H9 (cell line): ENCODE measurements around the gene HPGDS. TPM values are rescaled to one million over a fixed set of nuclear protein-coding genes. Genes with fewer than 3 reads are reported as not detected.

Experiments
- DNase-seq: peaks from one replicate; pipeline ENCODE4 v3.0.0-alpha.2; 2017
- H2AFZ ChIP-seq: one replicate; pipeline ENCODE4 v1.6.1; 2013; ENCODE audit warnings: mild to moderate bottlenecking, low read length, control low read depth, moderate library complexity
- H2AK5ac ChIP-seq: 2 replicates; pipeline ENCODE4 v1.6.1; 2013; ENCODE audit warnings: low read length, control low read depth, mixed read lengths; ENCODE audit not compliant: insufficient read length
- H2BK120ac ChIP-seq: one replicate; pipeline ENCODE4 v1.6.1; 2013; ENCODE audit warnings: low read depth, mild to moderate bottlenecking, low read length, control low read depth, inconsistent platforms; ENCODE audit not compliant: poor library complexity, severe bottlenecking
- H2BK12ac ChIP-seq: 2 replicates; pipeline ENCODE4 v1.6.1; 2013; ENCODE audit warnings: low read length, control low read depth, mixed read lengths, low read depth; ENCODE audit not compliant: insufficient read length
- H2BK15ac ChIP-seq: 2 replicates; pipeline ENCODE4 v1.6.1; 2013; ENCODE audit warnings: low read depth, low read length, control low read depth
- H2BK20ac ChIP-seq: one replicate; pipeline ENCODE4 v1.6.1; 2013; ENCODE audit warnings: low read depth, mild to moderate bottlenecking, low read length, control low read depth, inconsistent platforms; ENCODE audit not compliant: poor library complexity, severe bottlenecking
- H2BK5ac ChIP-seq: 2 replicates; pipeline ENCODE4 v1.6.1; 2013; ENCODE audit warnings: low read length, control low read depth, mixed read lengths; ENCODE audit not compliant: insufficient read length
- H3K14ac ChIP-seq: 2 replicates; pipeline ENCODE4 v1.6.1; 2013; ENCODE audit warnings: low read length, control low read depth; ENCODE audit not compliant: insufficient read depth
- H3K18ac ChIP-seq: 2 replicates; pipeline ENCODE4 v1.6.1; 2013; ENCODE audit warnings: low read depth, mild to moderate bottlenecking, mixed read lengths, low read length, control low read depth; ENCODE audit not compliant: insufficient read length
- H3K23ac ChIP-seq: 2 replicates; pipeline ENCODE4 v1.6.1; 2013; ENCODE audit warnings: low read length, control low read depth, mixed read lengths, low read depth; ENCODE audit not compliant: insufficient read length
- H3K23me2 ChIP-seq: 2 replicates; pipeline ENCODE4 v1.6.1; 2013; ENCODE audit warnings: low read depth, mild to moderate bottlenecking, mixed read lengths, low read length, control low read depth; ENCODE audit not compliant: insufficient read length, poor library complexity, severe bottlenecking
- H3K27ac ChIP-seq: 2 replicates; pipeline ENCODE4 v1.5.1; 2013; ENCODE audit warnings: low read length, control low read depth, mixed read lengths, low read depth; ENCODE audit not compliant: insufficient read length
- H3K27me3 ChIP-seq: 2 replicates; pipeline ENCODE4 v1.6.1; 2013; ENCODE audit warnings: low read length, control low read depth, inconsistent platforms; ENCODE audit not compliant: insufficient read depth
- H3K4ac ChIP-seq: 2 replicates; pipeline ENCODE4 v1.6.1; 2013; ENCODE audit warnings: low read depth, mild to moderate bottlenecking, control low read depth, inconsistent platforms, low read length, moderate library complexity
- H3K4me1 ChIP-seq: 2 replicates; pipeline ENCODE4 v1.6.1; 2013; ENCODE audit warnings: low read length, control low read depth, inconsistent platforms; ENCODE audit not compliant: insufficient read depth
- H3K4me2 ChIP-seq: 2 replicates; pipeline ENCODE4 v1.6.1; 2013; ENCODE audit warnings: low read length, control low read depth, mixed read lengths; ENCODE audit not compliant: insufficient read length, insufficient read depth
- H3K56ac ChIP-seq: 2 replicates; pipeline ENCODE4 v1.6.1; 2013; ENCODE audit warnings: low read depth, mild to moderate bottlenecking, mixed read lengths, low read length, control low read depth; ENCODE audit not compliant: insufficient read length
- H3K79me1 ChIP-seq: 2 replicates; pipeline ENCODE4 v1.6.1; 2013; ENCODE audit warnings: low read depth, mild to moderate bottlenecking, moderate library complexity, low read length, control low read depth, inconsistent platforms; ENCODE audit not compliant: insufficient read depth, poor library complexity, severe bottlenecking
- H3K79me2 ChIP-seq: 2 replicates; pipeline ENCODE4 v1.6.1; 2013; ENCODE audit warnings: low read length, control low read depth, inconsistent platforms; ENCODE audit not compliant: insufficient read depth
- H3K9ac ChIP-seq: 2 replicates; pipeline ENCODE4 v1.6.1; 2013; ENCODE audit warnings: low read length, control low read depth, mixed read lengths; ENCODE audit not compliant: insufficient read length; ENCODE audit errors: extremely low read depth
- H3K9me3 ChIP-seq: one replicate; pipeline ENCODE4 v1.6.1; 2013; ENCODE audit warnings: low read depth, low read length, inconsistent platforms; ENCODE audit not compliant: control insufficient read depth
- H3T11ph ChIP-seq: one replicate; pipeline ENCODE4 v1.6.1; 2013; ENCODE audit warnings: mild to moderate bottlenecking, low read length, control low read depth, inconsistent platforms
- H4K20me1 ChIP-seq: one replicate; pipeline ENCODE4 v1.6.1; 2013; ENCODE audit not compliant: control insufficient read depth, insufficient read length, insufficient read depth
- H4K5ac ChIP-seq: 2 replicates; pipeline ENCODE4 v1.6.1; 2013; ENCODE audit warnings: low read depth, mild to moderate bottlenecking, mixed read lengths, low read length, control low read depth; ENCODE audit not compliant: insufficient read length
- H4K8ac ChIP-seq: replicated peaks from 2 replicates; pipeline ENCODE4 v1.6.1; 2013; ENCODE audit warnings: low read length, control low read depth, mixed read lengths, low read depth; ENCODE audit not compliant: insufficient read length
- H4K91ac ChIP-seq: 2 replicates; pipeline ENCODE4 v1.6.1; 2013; ENCODE audit warnings: low read depth, mild to moderate bottlenecking, moderate library complexity, mixed read lengths, low read length, control low read depth; ENCODE audit not compliant: insufficient read length
- H3K27ac Mint-ChIP-seq, 3 experiments: 2 replicates in 2 of 3; 3 replicates in 1 of 3; pipeline ENCODE4 v1.8.0; 2020 to 2021; ENCODE audit warnings: mixed read lengths in 3 of 3, mild to moderate bottlenecking in 1 of 3, moderate library complexity in 1 of 3
- H3K27me3 Mint-ChIP-seq: 2 replicates; pipeline ENCODE4 v1.8.0; 2021; ENCODE audit warnings: low read depth, mild to moderate bottlenecking, moderate library complexity, mixed read lengths
- H3K36me3 Mint-ChIP-seq, 3 experiments: 2 replicates in 2 of 3; 3 replicates in 1 of 3; pipeline ENCODE4 v1.8.0; 2020 to 2021; ENCODE audit warnings: low read depth in 3 of 3, mixed read lengths in 3 of 3; ENCODE audit not compliant: insufficient read depth in 1 of 3
- H3K4me1 Mint-ChIP-seq, 2 experiments: 2 replicates each; pipeline ENCODE4 v1.8.0; 2020; ENCODE audit warnings: mixed read lengths in 2 of 2
- H3K4me3 Mint-ChIP-seq, 2 experiments: 2 replicates in 1 of 2; 3 replicates in 1 of 2; pipeline ENCODE4 v1.8.0; 2020 to 2021; ENCODE audit warnings: mild to moderate bottlenecking in 2 of 2, mixed read lengths in 2 of 2, moderate library complexity in 1 of 2
- H3K9me3 Mint-ChIP-seq, 2 experiments: 2 replicates in 1 of 2; 3 replicates in 1 of 2; pipeline ENCODE4 v1.8.0; 2020; ENCODE audit warnings: mild to moderate bottlenecking in 2 of 2, mixed read lengths in 2 of 2, moderate library complexity in 1 of 2
- CTCF ChIP-seq: fragments of 200-600 bp; sonication (generic); conservative IDR thresholded peaks from 3 replicates; pipeline ENCODE4 v1.8.0; 2021; ENCODE audit warnings: antibody characterized with exemption, mild to moderate bottlenecking
- WGBS: extraction: QIAGEN DNeasy Blood & Tissue Kit; methylation state at CpG from one replicate; pipeline ENCODE4 v1.1.7; 2013; ENCODE audit warnings: missing lambda C conversion rate, low lambda C conversion rate, mixed read lengths; ENCODE audit not compliant: insufficient read length; ENCODE audit errors: extremely low coverage; 5-methylcytosine and 5-hydroxymethylcytosine counted together
- total RNA-seq: library from RNA; stranded (reverse); gene quantifications from 2 replicates; pipeline ENCODE4 v1.2.1, GENCODE V29; 2021

The HPGDS gene
- total RNA-seq, 1 experiment from 2014 or later: not detected

GRCh38 chr4:94352163-94352562 is 9.5 kb upstream of the HPGDS start:
- H3K27ac ChIP-seq: no peak overlapping the region
- no peak overlapping the region for H3K4ac ChIP-seq
- no peaks in the 10 kb centered on the region for H3K79me2 ChIP-seq
- H2BK12ac ChIP-seq: no peak overlapping the region
- no peak overlapping the region for H3T11ph ChIP-seq
- H3K4me3 Mint-ChIP-seq: no peak overlapping the region
- H3K18ac ChIP-seq: no peak overlapping the region
- H3K14ac ChIP-seq: no peak overlapping the region
- no peak overlapping the region for H2AFZ ChIP-seq
- TF ChIP-seq CTCF: no peak
- H4K20me1 ChIP-seq: no peaks in the 10 kb centered on the region
- no peak overlapping the region for H4K5ac ChIP-seq
- no peak overlapping the region for H3K4me2 ChIP-seq
- no peaks in the 10 kb centered on the region for H3K27me3 Mint-ChIP-seq
- H4K91ac ChIP-seq: no peak overlapping the region
- no peak overlapping the region for H3K56ac ChIP-seq
- no peaks in the 10 kb centered on the region; a peak in 1 of 7 replicates for H3K36me3 Mint-ChIP-seq
- no peaks in the 10 kb centered on the region for H3K4me1 ChIP-seq
- H3K27ac Mint-ChIP-seq: no peak overlapping the region
- no peak overlapping the region for H2BK5ac ChIP-seq
- no peaks in the 10 kb centered on the region for H3K23me2 ChIP-seq
- no peaks in the 10 kb centered on the region for H3K79me1 ChIP-seq
- H2BK120ac ChIP-seq: no peak overlapping the region
- no CpG with 5 or more reads among the region's 4 CpGs for WGBS
- no peak overlapping the region for H3K9ac ChIP-seq
- H3K23ac ChIP-seq: no peak overlapping the region
- H3K9me3 ChIP-seq: no peaks in the 10 kb centered on the region
- no peaks in the 10 kb centered on the region for H3K27me3 ChIP-seq
- H3K9me3 Mint-ChIP-seq: no peaks in the 10 kb centered on the region
- no peak overlapping the region for H2BK15ac ChIP-seq
- H2BK20ac ChIP-seq: no peak overlapping the region
- no peak overlapping the region for H4K8ac ChIP-seq
- H3K4me1 Mint-ChIP-seq: peaks cover 4 to 9% of the 10 kb centered on the region in 2 experiments; a peak in 3 of 4 replicates
- H2AK5ac ChIP-seq: no peak overlapping the region
- DNase-seq: no peak
